Medulla oblongata (tissue), 1 donor: ENCODE measurements around the gene XYLT1.
A peak's percentile ranks its signal among the peaks of the same experiment; 100 is the strongest.
"Not testable (repeated sequence)": the region's sequence is repeated elsewhere in the genome, so short reads cannot be mapped to it uniquely, and the experiment has no call there.

Experiments
- DNase-seq: peaks from one replicate; pipeline ENCODE4 v3.0.0-alpha.2; 2015; ENCODE audit errors: extremely low spot score

XYLT1 gene

GRCh38 chr16:17483351-17483750 is 12.6 kb upstream of the XYLT1 start:
- no peak for DNase-seq

GRCh38 chr16:17482341-17482740 is 11.6 kb upstream of the XYLT1 start:
- not testable (repeated sequence) for DNase-seq

- DNase-seq: no peak
Measured at GRCh38 chr16:17481736-17482135, 11.0 kb upstream of the XYLT1 start.

DNA sequence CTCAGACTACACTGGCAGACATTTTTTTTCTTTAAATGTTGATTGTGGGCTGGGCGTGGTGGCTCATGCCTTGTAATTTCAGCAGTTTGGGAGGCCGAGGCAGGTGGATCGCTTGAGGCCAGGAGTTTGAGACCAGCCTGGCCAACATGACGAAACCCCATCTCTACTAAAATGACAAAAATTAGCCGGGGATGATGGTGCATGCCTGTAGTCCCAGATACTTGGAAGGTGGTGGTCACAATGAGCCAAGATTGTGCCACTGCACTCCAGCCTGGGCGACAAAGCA is 6.4 kb upstream of the XYLT1 start:
- DNase-seq: not testable (repeated sequence)

DNA sequence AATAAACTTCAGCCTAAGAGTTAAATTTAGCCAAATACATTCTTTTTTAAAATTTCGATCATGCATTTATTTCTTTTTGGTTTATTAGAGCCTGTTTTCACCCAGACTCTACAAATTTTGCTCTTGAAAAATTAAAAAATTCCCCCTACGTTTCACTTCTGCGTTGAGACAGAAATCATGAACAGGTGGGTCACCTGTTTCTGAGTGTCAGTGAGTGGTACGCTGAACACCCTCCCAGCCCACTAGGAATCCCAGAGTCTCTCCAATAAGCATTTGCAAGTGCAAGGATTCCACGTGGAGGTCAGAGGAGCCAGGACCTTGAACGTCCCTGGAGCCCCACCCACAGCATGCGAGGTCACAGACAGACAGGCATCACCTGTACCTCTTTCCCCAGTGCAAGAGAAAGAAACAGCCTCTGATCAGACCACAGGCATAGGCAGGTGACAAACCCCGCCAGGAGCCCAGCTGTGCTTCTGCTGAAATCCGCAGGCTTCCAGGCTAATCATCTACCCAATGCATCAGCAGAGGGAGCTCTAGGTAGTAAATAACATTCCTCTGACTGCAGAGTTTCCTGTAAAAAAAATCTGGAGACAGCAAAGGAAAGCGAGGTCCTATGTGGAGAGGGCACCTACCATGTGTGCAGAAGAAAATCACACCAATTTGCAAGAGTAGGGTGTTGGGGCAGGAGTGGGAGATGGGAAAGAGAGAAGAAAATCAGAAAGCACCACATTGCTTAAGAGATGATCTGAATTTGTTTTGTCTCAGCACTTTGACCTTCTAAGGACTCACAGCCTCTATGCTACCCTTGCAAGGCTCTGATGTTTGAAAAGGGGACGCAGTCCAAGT is 5.9 kb upstream of the XYLT1 start:
- peak; percentile 69 for DNase-seq

- no peak for DNase-seq
Measured at GRCh38 chr16:17475104-17475503, 4.3 kb upstream of the XYLT1 start.

GRCh38 chr16:17474572-17474971 is 3.8 kb upstream of the XYLT1 start:
- no peak for DNase-seq

GRCh38 chr16:17474037-17474436 is 3.3 kb upstream of the XYLT1 start:
- DNase-seq: no peak

- no peak for DNase-seq
Measured at GRCh38 chr16:17471719-17472461, 1.1 kb upstream of the XYLT1 start.

GRCh38 chr16:17470182-17470907 is 415 bp downstream of the XYLT1 start:
- DNase-seq: no peak

GRCh38 chr16:17469741-17470181 is 999 bp downstream of the XYLT1 start:
- no peak for DNase-seq

- no peak for DNase-seq
Measured at GRCh38 chr16:17469011-17469740, 1.6 kb downstream of the XYLT1 start.

GRCh38 chr16:17468611-17469010 is 2.1 kb downstream of the XYLT1 start:
- no peak for DNase-seq

GRCh38 chr16:17467923-17468540 is 2.7 kb downstream of the XYLT1 start:
- peak; percentile 94 for DNase-seq

GRCh38 chr16:17466876-17467275 is 3.9 kb downstream of the XYLT1 start:
- no peak for DNase-seq

GRCh38 chr16:17465460-17465859 is 5.3 kb downstream of the XYLT1 start:
- DNase-seq: no peak

DNA sequence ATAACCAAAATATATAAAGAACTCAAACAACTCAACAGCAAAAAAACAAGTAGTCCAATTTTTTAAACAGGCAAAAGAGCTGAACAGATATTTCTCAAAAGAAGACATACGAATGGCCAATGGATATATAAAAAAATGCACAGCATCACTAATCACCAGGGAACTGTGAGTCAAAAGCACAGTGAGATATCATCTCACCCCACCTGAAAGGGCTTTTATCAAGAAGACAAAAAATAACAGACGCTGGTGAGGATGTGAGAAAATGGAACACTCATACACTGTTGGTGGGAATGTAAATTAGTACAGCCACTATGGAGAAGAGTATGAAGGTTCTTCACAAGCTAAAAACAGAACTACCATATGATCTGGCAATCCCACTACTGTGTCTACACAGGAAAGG is 7.4 kb downstream of the XYLT1 start:
- no peak for DNase-seq

GRCh38 chr16:17461951-17462729 is 8.6 kb downstream of the XYLT1 start:
- DNase-seq: no peak

DNA sequence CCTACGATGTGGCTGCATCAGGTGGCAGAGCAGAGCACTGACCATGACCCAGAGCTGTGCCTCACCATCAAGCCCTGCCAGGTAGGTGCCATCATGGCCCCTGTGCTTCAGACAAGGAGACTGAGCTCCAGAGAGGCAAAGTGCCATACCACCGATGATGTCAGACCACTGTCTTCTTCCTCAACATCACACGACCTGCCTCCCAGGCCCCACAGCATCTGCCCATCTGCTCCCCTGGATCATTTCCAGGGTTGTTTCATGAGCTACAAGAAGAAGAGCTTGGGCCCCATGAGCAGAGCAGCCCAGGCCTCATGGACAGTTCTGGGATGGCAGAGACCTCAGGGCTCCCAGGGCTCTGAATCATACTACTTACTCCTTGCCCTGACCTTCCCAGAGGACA is 9.9 kb downstream of the XYLT1 start:
- DNase-seq: no peak

DNA sequence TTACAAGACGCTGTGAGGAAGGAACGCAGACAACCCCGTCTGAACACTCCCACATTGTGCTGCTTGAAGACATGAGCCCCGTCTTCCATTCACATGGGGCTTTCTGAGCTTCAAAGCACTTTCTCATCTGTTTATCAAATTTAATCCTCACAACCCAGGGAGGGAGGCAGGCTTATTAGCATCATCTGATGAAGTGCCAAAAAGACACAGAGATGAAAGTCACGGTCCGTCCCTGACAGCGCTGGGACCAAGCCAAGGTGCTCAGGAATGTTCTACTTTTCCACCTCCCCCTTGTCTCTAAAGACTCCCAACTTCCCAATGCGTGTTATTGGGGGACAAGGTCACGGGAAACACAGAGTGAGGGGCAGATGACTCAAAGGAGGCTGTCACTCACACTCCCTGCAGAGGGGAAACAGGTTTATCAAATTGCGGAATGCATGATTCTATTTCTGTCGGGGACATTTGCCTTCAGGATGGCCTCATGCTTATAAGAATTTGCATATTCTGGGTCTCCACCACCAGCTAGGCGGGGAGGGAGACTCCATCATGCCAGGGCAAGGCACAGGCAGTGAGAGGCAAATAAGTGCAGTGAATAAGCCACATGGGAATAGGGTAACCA is 10.7 kb downstream of the XYLT1 start:
- no peak for DNase-seq
